ENCODE data around the gene RCC2. TPM values are rescaled to one million over a fixed set of nuclear protein-coding genes. Genes with fewer than 3 reads are reported as not detected.
"Not testable (repeated sequence)": the region's sequence is repeated elsewhere in the genome, so short reads cannot be mapped to it uniquely, and the experiment has no call there.

The RCC2 gene
- 10 to 100 TPM; 25.8 to 37.5 TPM for total RNA-seq
- polyA plus RNA-seq (ENCODE audit: insufficient read length in 2 of 2) = 10 to 100 TPM; 56.1 to 58.1 TPM
- long read RNA-seq, donor 1, full-length matches to known transcripts = 5 of 5 reads
- long read RNA-seq, donor 1, partial matches to known transcripts = 0 of 5 reads
- long read RNA-seq, donor 1, other reads (novel, unspliced or antisense) = 0 of 5 reads
- long read RNA-seq, donor 2, transcript RCC2-201 (12 exons, 2,030 nt) = major isoform, 5 of 5 reads
- long read RNA-seq, donor 2, partial matches to known transcripts = 0 of 5 reads
- long read RNA-seq, donor 2, other reads (novel, unspliced or antisense) = 0 of 5 reads
- long read RNA-seq, donor 3, full-length matches to known transcripts = 9 of 9 reads
- long read RNA-seq, donor 3, partial matches to known transcripts = 0 of 9 reads
- long read RNA-seq, donor 3, other reads (novel, unspliced or antisense) = 0 of 9 reads
- long read RNA-seq, donor 4, full-length matches to known transcripts = 5 of 5 reads
- long read RNA-seq, donor 4, partial matches to known transcripts = 0 of 5 reads
- long read RNA-seq, donor 4, other reads (novel, unspliced or antisense) = 0 of 5 reads

- peak in 5 of 6 donors; percentile 45 to 93 (median 64) for DNase-seq (ENCODE audit: low read depth in 4 of 6, low spot score in 6 of 6)
- H3K4me1 ChIP-seq (ENCODE audit: control insufficient read depth, insufficient read depth, low read length) = peaks cover 26% of the 10 kb centered on the region
- peaks cover 20% of the 10 kb centered on the region for H3K27me3 ChIP-seq (ENCODE audit: control insufficient read depth, insufficient read depth, low read length)
- H3K4me3 ChIP-seq (ENCODE audit: low read depth, low read length) = peak within 1 kb of the TSS; percentile 54
- H3K27ac ChIP-seq (ENCODE audit: low read depth, low read length) = peak within 1 kb of the TSS; percentile 80
- H3K36me3 ChIP-seq (ENCODE audit: control insufficient read depth, insufficient read depth, low read length) = peaks cover 18% of the 10 kb centered on the region
- WGBS (ENCODE audit: insufficient coverage) = under 1% methylated on average over 65 of the region's 75 CpGs
- H3K9me3 ChIP-seq (ENCODE audit: control insufficient read depth, insufficient read depth, low read length) = no peaks in the 10 kb centered on the region
Observed at GRCh38 chr1:17439250-17440073, at the start of gene RCC2. Gene RCC2, minus strand, starts transcription at chr1:17439677. Its CDS starts 1,163 bp downstream, at chr1:17438514.

- Histone ChIP-seq H3K9me3 (ENCODE audit: control insufficient read depth, insufficient read depth, low read length) (no peaks in the 10 kb centered on the region), H3K36me3 (ENCODE audit: control insufficient read depth, insufficient read depth, low read length) (no peaks in the 10 kb centered on the region), H3K27me3 (ENCODE audit: control insufficient read depth, insufficient read depth, low read length) (no peaks in the 10 kb centered on the region), H3K4me1 (ENCODE audit: control insufficient read depth, insufficient read depth, low read length) (no peaks in the 10 kb centered on the region), H3K27ac (ENCODE audit: low read depth, low read length) (no peak overlapping the region), H3K4me3 (ENCODE audit: low read depth, low read length) (no peak overlapping the region)
- DNase-seq (ENCODE audit: low read depth in 4 of 6, low spot score in 6 of 6) = no peak
- 78% methylated on average over 8 of the region's 9 CpGs for WGBS (ENCODE audit: insufficient coverage)
Observed at GRCh38 chr1:17486242-17486641, 46.8 kb upstream of the RCC2 start.

GRCh38 chr1:17485281-17485680, 45.8 kb upstream of the RCC2 start:
- Histone ChIP-seq H3K36me3 (ENCODE audit: control insufficient read depth, insufficient read depth, low read length) (no peaks in the 10 kb centered on the region), H3K27me3 (ENCODE audit: control insufficient read depth, insufficient read depth, low read length) (no peaks in the 10 kb centered on the region), H3K27ac (ENCODE audit: low read depth, low read length) (no peak overlapping the region), H3K4me1 (ENCODE audit: control insufficient read depth, insufficient read depth, low read length) (no peaks in the 10 kb centered on the region), H3K4me3 (ENCODE audit: low read depth, low read length) (no peak overlapping the region), H3K9me3 (ENCODE audit: control insufficient read depth, insufficient read depth, low read length) (no peaks in the 10 kb centered on the region)
- no peak for DNase-seq (ENCODE audit: low read depth in 4 of 6, low spot score in 6 of 6)
- WGBS (ENCODE audit: insufficient coverage) = 74% methylated on average over 10 of the region's 10 CpGs

- H3K4me3 ChIP-seq (ENCODE audit: low read depth, low read length); H3K27me3 ChIP-seq (ENCODE audit: control insufficient read depth, insufficient read depth, low read length); H3K27ac ChIP-seq (ENCODE audit: low read depth, low read length); H3K4me1 ChIP-seq (ENCODE audit: control insufficient read depth, insufficient read depth, low read length); H3K9me3 ChIP-seq (ENCODE audit: control insufficient read depth, insufficient read depth, low read length); DNase-seq (ENCODE audit: low read depth in 4 of 6, low spot score in 6 of 6); H3K36me3 ChIP-seq (ENCODE audit: control insufficient read depth, insufficient read depth, low read length): not testable (repeated sequence)
- 88% methylated on average over 5 of the region's 10 CpGs for WGBS (ENCODE audit: insufficient coverage)
Observed at GRCh38 chr1:17481981-17482380, 42.5 kb upstream of the RCC2 start.

- DNase-seq (ENCODE audit: low read depth in 4 of 6, low spot score in 6 of 6) = no peak
- Histone ChIP-seq H3K27me3 (ENCODE audit: control insufficient read depth, insufficient read depth, low read length) (no peaks in the 10 kb centered on the region), H3K27ac (ENCODE audit: low read depth, low read length) (no peak overlapping the region), H3K4me1 (ENCODE audit: control insufficient read depth, insufficient read depth, low read length) (no peaks in the 10 kb centered on the region), H3K4me3 (ENCODE audit: low read depth, low read length) (no peak overlapping the region), H3K9me3 (ENCODE audit: control insufficient read depth, insufficient read depth, low read length) (no peaks in the 10 kb centered on the region), H3K36me3 (ENCODE audit: control insufficient read depth, insufficient read depth, low read length) (no peaks in the 10 kb centered on the region)
- WGBS (ENCODE audit: insufficient coverage) = 96% methylated on average over 3 of the region's 7 CpGs
Observed at GRCh38 chr1:17480846-17481245, 41.4 kb upstream of the RCC2 start.

- Histone ChIP-seq H3K36me3 (ENCODE audit: control insufficient read depth, insufficient read depth, low read length) (no peaks in the 10 kb centered on the region), H3K4me3 (ENCODE audit: low read depth, low read length) (no peak overlapping the region), H3K9me3 (ENCODE audit: control insufficient read depth, insufficient read depth, low read length) (no peaks in the 10 kb centered on the region), H3K27me3 (ENCODE audit: control insufficient read depth, insufficient read depth, low read length) (no peaks in the 10 kb centered on the region), H3K4me1 (ENCODE audit: control insufficient read depth, insufficient read depth, low read length) (no peaks in the 10 kb centered on the region), H3K27ac (ENCODE audit: low read depth, low read length) (no peak overlapping the region)
- DNase-seq (ENCODE audit: low read depth in 4 of 6, low spot score in 6 of 6) = no peak
- 63% methylated on average over 3 of the region's 3 CpGs for WGBS (ENCODE audit: insufficient coverage)
Observed at GRCh38 chr1:17475752-17476151, 36.3 kb upstream of the RCC2 start.

- not testable (repeated sequence) for H3K27me3 ChIP-seq (ENCODE audit: control insufficient read depth, insufficient read depth, low read length); H3K9me3 ChIP-seq (ENCODE audit: control insufficient read depth, insufficient read depth, low read length); H3K36me3 ChIP-seq (ENCODE audit: control insufficient read depth, insufficient read depth, low read length); H3K4me1 ChIP-seq (ENCODE audit: control insufficient read depth, insufficient read depth, low read length); H3K4me3 ChIP-seq (ENCODE audit: low read depth, low read length); DNase-seq (ENCODE audit: low read depth in 4 of 6, low spot score in 6 of 6); H3K27ac ChIP-seq (ENCODE audit: low read depth, low read length)
- WGBS (ENCODE audit: insufficient coverage) = 98% methylated on average over 10 of the region's 20 CpGs
Observed at GRCh38 chr1:17474836-17475555, 35.5 kb upstream of the RCC2 start.

GRCh38 chr1:17472814-17473213, 33.3 kb upstream of the RCC2 start:
- no peaks in the 10 kb centered on the region for H3K36me3 ChIP-seq (ENCODE audit: control insufficient read depth, insufficient read depth, low read length)
- H3K27ac ChIP-seq (ENCODE audit: low read depth, low read length) = no peak overlapping the region
- no peaks in the 10 kb centered on the region for H3K9me3 ChIP-seq (ENCODE audit: control insufficient read depth, insufficient read depth, low read length)
- no peaks in the 10 kb centered on the region for H3K4me1 ChIP-seq (ENCODE audit: control insufficient read depth, insufficient read depth, low read length)
- 67% methylated on average over 2 of the region's 5 CpGs for WGBS (ENCODE audit: insufficient coverage)
- DNase-seq (ENCODE audit: low read depth in 4 of 6, low spot score in 6 of 6) = no peak
- no peak overlapping the region for H3K4me3 ChIP-seq (ENCODE audit: low read depth, low read length)
- no peaks in the 10 kb centered on the region for H3K27me3 ChIP-seq (ENCODE audit: control insufficient read depth, insufficient read depth, low read length)

GRCh38 chr1:17471393-17471792, 31.9 kb upstream of the RCC2 start:
- no peaks in the 10 kb centered on the region for H3K27me3 ChIP-seq (ENCODE audit: control insufficient read depth, insufficient read depth, low read length)

More at GRCh38 chr1:17471393-17471792, 31.9 kb upstream of the RCC2 start:
- Histone ChIP-seq H3K4me3 (ENCODE audit: low read depth, low read length) (no peak overlapping the region), H3K27ac (ENCODE audit: low read depth, low read length) (no peak overlapping the region), H3K36me3 (ENCODE audit: control insufficient read depth, insufficient read depth, low read length) (no peaks in the 10 kb centered on the region), H3K4me1 (ENCODE audit: control insufficient read depth, insufficient read depth, low read length) (no peaks in the 10 kb centered on the region), H3K9me3 (ENCODE audit: control insufficient read depth, insufficient read depth, low read length) (no peaks in the 10 kb centered on the region)
- 100% methylated on average over 2 of the region's 2 CpGs for WGBS (ENCODE audit: insufficient coverage)
- no peak for DNase-seq (ENCODE audit: low read depth in 4 of 6, low spot score in 6 of 6)

Measured in spinal cord (tissue), 10 donors.